ENCODE results near the gene CDR2. TPM values are rescaled to one million over a fixed set of nuclear protein-coding genes. Genes with fewer than 3 reads are reported as not detected.

CDR2 gene
- total RNA-seq (2022) = 20.0 and 23.9 TPM in 2 replicates
- percentile 78 among the genes with signal in this experiment for Bru-seq, nascent RNA
- BruChase-seq, experiment 1, labeled RNA remaining after a 6-hour chase = percentile 71 among the genes with signal in this experiment
- BruChase-seq, experiment 2, labeled RNA remaining after a 2-hour chase = percentile 81 among the genes with signal in this experiment
- long read RNA-seq, transcript CDR2-201 (5 exons, 2,702 nt) = major isoform, 42 of 50 reads
- long read RNA-seq, partial matches to known transcripts = 0 of 50 reads
- long read RNA-seq, other reads (novel, unspliced or antisense) = 4 of 50 reads

DNA sequence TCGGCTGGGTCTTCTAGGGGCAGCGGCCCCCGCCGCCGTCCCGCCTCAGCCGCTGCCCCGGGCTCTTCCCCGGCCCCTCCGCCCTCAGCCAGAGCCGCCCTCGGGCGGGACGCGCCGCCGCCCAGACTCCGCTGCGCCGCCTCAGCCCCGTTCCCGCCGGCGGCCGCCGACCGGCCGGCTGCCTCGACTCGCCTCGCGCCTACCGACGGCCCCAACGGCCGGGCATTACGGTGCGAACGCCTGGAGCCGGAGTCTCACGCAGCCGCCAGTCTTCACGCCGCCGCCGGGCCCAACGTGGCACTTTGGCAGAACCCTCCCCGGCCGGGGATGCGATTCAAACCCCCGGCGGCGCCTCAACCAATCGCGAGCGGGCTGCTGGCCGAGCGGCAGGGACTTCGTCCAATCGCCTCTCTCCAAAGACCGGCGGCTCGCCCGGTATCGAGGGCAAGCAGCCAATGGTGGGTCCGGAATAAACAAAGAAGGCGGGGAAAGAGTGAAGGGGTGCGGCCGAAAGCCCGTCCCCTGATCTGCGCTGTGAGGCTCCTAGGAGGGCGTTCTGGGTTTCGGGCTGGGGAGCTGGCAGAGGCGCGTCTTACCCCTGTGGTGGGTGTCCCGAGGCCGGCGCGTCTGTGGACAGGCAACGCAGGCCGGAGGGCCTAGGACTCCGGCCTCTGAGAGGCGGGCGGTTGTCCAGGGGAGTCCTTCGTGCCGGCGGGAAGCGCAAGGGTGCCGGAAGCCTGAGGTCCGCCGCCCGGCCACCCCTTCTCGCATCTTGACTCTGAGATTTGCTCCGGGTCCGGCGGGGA, at the start of gene CDR2:
Gene CDR2 (minus strand): TSS at position 309 of the 806 bp plus-strand sequence. CDS start 310 bp downstream, outside the sequence.
- no TSS peak for BruUV-seq (replicated peaks)
- peaks cover 7% of the 10 kb centered on the region for H3K36me3 Mint-ChIP-seq (ENCODE audit: insufficient read depth, unreplicated experiment)

DNA sequence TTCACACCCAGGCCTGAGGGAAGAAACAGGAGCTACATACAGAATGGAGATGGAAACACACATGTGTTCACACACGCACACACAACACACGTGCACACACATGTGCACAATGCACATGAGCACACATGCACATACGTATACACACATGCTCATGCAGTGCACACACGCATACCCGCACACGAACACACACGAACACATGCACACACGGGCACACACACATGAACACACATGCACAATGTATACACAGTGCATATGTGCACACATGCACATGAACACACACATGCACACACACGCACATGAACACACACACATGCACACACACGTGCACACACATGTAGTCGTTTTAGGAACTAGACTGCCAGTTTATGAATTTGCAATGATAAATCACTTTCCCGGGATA, 49.3 kb upstream of the CDR2 start:
- POLR2A ChIA-PET = no interaction called here
- intact Hi-C loops (cut with micrococcal nuclease) = no loop called here
- CTCF ChIA-PET = interaction anchor here (0.6 kb wide), 1 partner anchor 1552 kb away, joined by 3 read pairs; no protein-coding TSS in a partner anchor
- H3K9me3 Mint-ChIP-seq (ENCODE audit: unreplicated experiment) = no peaks in the 10 kb centered on the region
- H3K4me3 Mint-ChIP-seq (ENCODE audit: unreplicated experiment) = no peak overlapping the region
- peaks cover 46% of the 10 kb centered on the region for H3K36me3 Mint-ChIP-seq (ENCODE audit: insufficient read depth, unreplicated experiment)
- TF ChIP-seq, protein P1, sequence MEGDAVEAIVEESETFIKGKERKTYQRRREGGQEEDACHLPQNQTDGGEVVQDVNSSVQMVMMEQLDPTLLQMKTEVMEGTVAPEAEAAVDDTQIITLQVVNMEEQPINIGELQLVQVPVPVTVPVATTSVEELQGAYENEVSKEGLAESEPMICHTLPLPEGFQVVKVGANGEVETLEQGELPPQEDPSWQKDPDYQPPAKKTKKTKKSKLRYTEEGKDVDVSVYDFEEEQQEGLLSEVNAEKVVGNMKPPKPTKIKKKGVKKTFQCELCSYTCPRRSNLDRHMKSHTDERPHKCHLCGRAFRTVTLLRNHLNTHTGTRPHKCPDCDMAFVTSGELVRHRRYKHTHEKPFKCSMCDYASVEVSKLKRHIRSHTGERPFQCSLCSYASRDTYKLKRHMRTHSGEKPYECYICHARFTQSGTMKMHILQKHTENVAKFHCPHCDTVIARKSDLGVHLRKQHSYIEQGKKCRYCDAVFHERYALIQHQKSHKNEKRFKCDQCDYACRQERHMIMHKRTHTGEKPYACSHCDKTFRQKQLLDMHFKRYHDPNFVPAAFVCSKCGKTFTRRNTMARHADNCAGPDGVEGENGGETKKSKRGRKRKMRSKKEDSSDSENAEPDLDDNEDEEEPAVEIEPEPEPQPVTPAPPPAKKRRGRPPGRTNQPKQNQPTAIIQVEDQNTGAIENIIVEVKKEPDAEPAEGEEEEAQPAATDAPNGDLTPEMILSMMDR (IDR thresholded peaks at IDR 0.05; ENCODE audit: unreplicated experiment) = no peak
- no peak overlapping the region for H3K27ac Mint-ChIP-seq (ENCODE audit: low read depth, unreplicated experiment)
- H3K4me1 Mint-ChIP-seq (ENCODE audit: insufficient read depth, unreplicated experiment) = no peaks in the 10 kb centered on the region
- no TSS peak for BruUV-seq (replicated peaks)
- H3K27me3 Mint-ChIP-seq (ENCODE audit: insufficient read depth, unreplicated experiment) = no peaks in the 10 kb centered on the region
- no peak for DNase-seq (ENCODE audit: unreplicated experiment)

More for the DNA sequence above, at the start of gene CDR2:
- peak within 1 kb of the TSS; percentile 99 for H3K4me3 Mint-ChIP-seq (ENCODE audit: unreplicated experiment)
- no peaks in the 10 kb centered on the region for H3K9me3 Mint-ChIP-seq (ENCODE audit: unreplicated experiment)
- TF ChIP-seq, protein P1 (IDR thresholded peaks at IDR 0.05; ENCODE audit: unreplicated experiment) = no peak
- peak; percentile 98 for DNase-seq (ENCODE audit: unreplicated experiment)
- H3K4me1 Mint-ChIP-seq (ENCODE audit: insufficient read depth, unreplicated experiment) = peaks cover 26% of the 10 kb centered on the region
- POLR2A ChIA-PET = interaction anchor here (0.5 to 2.7 kb wide), 11 partner anchors 10 to 76 kb away, joined by 3 to 19 read pairs (median 5); no protein-coding TSS in a partner anchor
- H3K27me3 Mint-ChIP-seq (ENCODE audit: insufficient read depth, unreplicated experiment) = no peaks in the 10 kb centered on the region
- CTCF ChIA-PET = interaction anchor here (0.6 to 0.8 kb wide), 4 partner anchors 20 to 259 kb away, joined by 3 to 4 read pairs (median 4); no protein-coding TSS in a partner anchor
- H3K27ac Mint-ChIP-seq (ENCODE audit: low read depth, unreplicated experiment) = peak within 1 kb of the TSS; percentile 80
- intact Hi-C loops (cut with micrococcal nuclease) = no loop called here

DNA sequence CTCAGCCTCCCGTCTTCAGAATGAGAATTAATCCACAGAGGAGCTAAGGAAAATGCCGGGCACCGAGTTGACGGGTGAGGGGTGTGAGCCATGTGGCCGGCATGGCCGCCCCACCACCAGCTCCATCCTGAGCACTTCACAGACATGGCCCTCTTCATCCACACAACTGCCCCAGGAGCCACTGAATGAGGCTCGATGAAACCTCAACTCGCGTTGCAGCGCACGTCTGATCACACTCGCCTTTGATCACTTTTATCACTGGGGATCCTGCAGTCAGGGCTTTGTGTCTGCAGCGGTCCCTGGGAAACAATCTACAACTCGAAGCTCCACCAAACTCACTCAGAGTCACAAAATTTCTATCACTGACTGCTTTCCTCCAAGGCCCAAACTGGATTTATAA, 46.7 kb upstream of the CDR2 start:
- CTCF ChIA-PET = interaction anchor here (1.2 kb wide), 1 partner anchor 13 kb away, joined by 3 read pairs; no protein-coding TSS in a partner anchor
- POLR2A ChIA-PET = interaction anchor here (0.6 to 1.9 kb wide), 2 partner anchors 24 to 81 kb away, joined by 4 read pairs; no protein-coding TSS in a partner anchor
- no peak overlapping the region for H3K4me3 Mint-ChIP-seq (ENCODE audit: unreplicated experiment)
- intact Hi-C loops (cut with micrococcal nuclease) = no loop called here
- DNase-seq (ENCODE audit: unreplicated experiment) = no peak
- H3K4me1 Mint-ChIP-seq (ENCODE audit: insufficient read depth, unreplicated experiment) = no peaks in the 10 kb centered on the region
- peaks cover 32% of the 10 kb centered on the region for H3K36me3 Mint-ChIP-seq (ENCODE audit: insufficient read depth, unreplicated experiment)
- no peaks in the 10 kb centered on the region for H3K9me3 Mint-ChIP-seq (ENCODE audit: unreplicated experiment)
- no peaks in the 10 kb centered on the region for H3K27me3 Mint-ChIP-seq (ENCODE audit: insufficient read depth, unreplicated experiment)
- TF ChIP-seq, protein P1 (IDR thresholded peaks at IDR 0.05; ENCODE audit: unreplicated experiment) = no peak
- no TSS peak for BruUV-seq (replicated peaks)
- H3K27ac Mint-ChIP-seq (ENCODE audit: low read depth, unreplicated experiment) = no peak overlapping the region

Data from MCF 10A (cell line).